GM19455 (cell line): Measurements from ENCODE around the gene BAK1.
"Not testable (repeated sequence)": the region's sequence is repeated elsewhere in the genome, so short reads cannot be mapped to it uniquely, and the experiment has no call there.

ENCODE experiments used
- ATAC-seq: cut with Tn5 transposase; IDR thresholded peaks from one replicate; pipeline ENCODE4 v1.9.1; 2021; ENCODE audit not compliant: unreplicated experiment

The BAK1 gene

GRCh38 chr6:33557376-33557775 is 22.7 kb downstream of the BAK1 start:
- ATAC-seq: no peak

GRCh38 chr6:33552883-33553282 is 27.2 kb downstream of the BAK1 start:
- not testable (repeated sequence) for ATAC-seq

GRCh38 chr6:33552252-33552651 is 27.8 kb downstream of the BAK1 start:
- no peak for ATAC-seq

- ATAC-seq: no peak
These were observed 28.5 kb downstream of the BAK1 start for GRCh38 chr6:33551538-33551937.

GRCh38 chr6:33549896-33550295 is 30.2 kb downstream of the BAK1 start:
- ATAC-seq: no peak

GRCh38 chr6:33549196-33549595 is 30.9 kb downstream of the BAK1 start:
- no peak for ATAC-seq

- ATAC-seq: no peak
These were observed 32.6 kb downstream of the BAK1 start for GRCh38 chr6:33547499-33547898.

GRCh38 chr6:33546766-33547165 is 33.3 kb downstream of the BAK1 start:
- ATAC-seq: no peak

GRCh38 chr6:33545292-33545691 is 34.8 kb downstream of the BAK1 start:
- ATAC-seq: not testable (repeated sequence)

GRCh38 chr6:33543116-33543515 is 37.0 kb downstream of the BAK1 start:
- ATAC-seq: no peak

GRCh38 chr6:33540768-33541167 is 39.3 kb downstream of the BAK1 start:
- no peak for ATAC-seq

GRCh38 chr6:33534702-33535101 is 45.4 kb downstream of the BAK1 start:
- ATAC-seq: no peak

GRCh38 chr6:33533163-33533869 is 46.8 kb downstream of the BAK1 start:
- ATAC-seq: not testable (repeated sequence)

GRCh38 chr6:33532431-33532830 is 47.6 kb downstream of the BAK1 start:
- not testable (repeated sequence) for ATAC-seq

GRCh38 chr6:33530617-33531016 is 49.5 kb downstream of the BAK1 start:
- ATAC-seq: not testable (repeated sequence)
